Measurements from ENCODE around the gene ITGB3BP.

DNA sequence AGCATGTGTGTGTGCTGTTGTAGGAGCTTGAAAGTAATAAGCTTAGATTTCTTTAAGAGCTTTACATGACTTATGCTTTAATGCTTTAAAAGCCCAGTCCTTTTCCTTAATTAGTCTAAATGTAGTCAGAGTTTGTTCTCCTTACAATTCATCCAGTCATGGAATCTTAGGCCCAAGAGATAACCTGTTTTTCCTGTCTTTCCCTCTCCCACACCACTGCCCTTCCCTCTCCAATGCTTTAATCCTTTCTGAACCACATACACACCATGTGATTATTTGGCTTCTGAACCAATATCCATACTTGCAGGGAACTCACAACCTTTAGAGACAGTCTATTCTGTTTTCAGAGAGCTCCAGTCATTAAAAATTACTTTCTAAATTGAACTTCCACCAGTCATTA is 118.0 kb downstream of the ITGB3BP start:
- TF ChIP-seq, protein P1, sequence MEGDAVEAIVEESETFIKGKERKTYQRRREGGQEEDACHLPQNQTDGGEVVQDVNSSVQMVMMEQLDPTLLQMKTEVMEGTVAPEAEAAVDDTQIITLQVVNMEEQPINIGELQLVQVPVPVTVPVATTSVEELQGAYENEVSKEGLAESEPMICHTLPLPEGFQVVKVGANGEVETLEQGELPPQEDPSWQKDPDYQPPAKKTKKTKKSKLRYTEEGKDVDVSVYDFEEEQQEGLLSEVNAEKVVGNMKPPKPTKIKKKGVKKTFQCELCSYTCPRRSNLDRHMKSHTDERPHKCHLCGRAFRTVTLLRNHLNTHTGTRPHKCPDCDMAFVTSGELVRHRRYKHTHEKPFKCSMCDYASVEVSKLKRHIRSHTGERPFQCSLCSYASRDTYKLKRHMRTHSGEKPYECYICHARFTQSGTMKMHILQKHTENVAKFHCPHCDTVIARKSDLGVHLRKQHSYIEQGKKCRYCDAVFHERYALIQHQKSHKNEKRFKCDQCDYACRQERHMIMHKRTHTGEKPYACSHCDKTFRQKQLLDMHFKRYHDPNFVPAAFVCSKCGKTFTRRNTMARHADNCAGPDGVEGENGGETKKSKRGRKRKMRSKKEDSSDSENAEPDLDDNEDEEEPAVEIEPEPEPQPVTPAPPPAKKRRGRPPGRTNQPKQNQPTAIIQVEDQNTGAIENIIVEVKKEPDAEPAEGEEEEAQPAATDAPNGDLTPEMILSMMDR (conservative IDR thresholded peaks at IDR 0.05; ENCODE audit: low read depth, low read length), result no peak
- no peak for TF ChIP-seq EZH2 (IDR thresholded peaks at IDR 0.05; ENCODE audit: borderline replicate concordance, low read depth, low read length, poor library complexity, severe bottlenecking)

Data from A673 (cell line).